Stimulated activated CD8-positive, alpha-beta memory T cell treated with anti-CD3 and anti-CD28 coated beads, Interleukin-12 subunit alpha, Interleukin-12 subunit beta, amount 100 ng/mL, for 24 hours (primary cell): ENCODE measurements around the gene ZNF341.

ENCODE experiments used
- DNase-seq: peaks from one replicate; pipeline ENCODE4 v3.0.0-alpha.2; 2020; ENCODE audit errors: extremely low read depth

ZNF341 gene

GRCh38 chr20:33796263-33796906 lies 64.6 kb downstream of the ZNF341 start:
- DNase-seq = no peak

GRCh38 chr20:33796907-33797544 lies 65.2 kb downstream of the ZNF341 start:
- no peak for DNase-seq

GRCh38 chr20:33798444-33798843 lies 66.6 kb downstream of the ZNF341 start:
- DNase-seq = no peak

- no peak for DNase-seq
Measured at GRCh38 chr20:33803921-33804337, 72.1 kb downstream of the ZNF341 start.

GRCh38 chr20:33808388-33808787 lies 76.6 kb downstream of the ZNF341 start:
- DNase-seq = no peak

GRCh38 chr20:33810259-33810658 lies 78.5 kb downstream of the ZNF341 start:
- DNase-seq = no peak

- peak; percentile 93 for DNase-seq
Measured at GRCh38 chr20:33810885-33811775, 79.3 kb downstream of the ZNF341 start, which contains the start of gene CHMP4B. Gene CHMP4B, plus strand, starts transcription at chr20:33811348. Its CDS starts 121 bp downstream, at chr20:33811469.

- DNase-seq = no peak
Measured at GRCh38 chr20:33811776-33812151, 80.0 kb downstream of the ZNF341 start.

- no peak for DNase-seq
Measured at GRCh38 chr20:33812152-33812849, 80.5 kb downstream of the ZNF341 start.

GRCh38 chr20:33812908-33813462 lies 81.2 kb downstream of the ZNF341 start:
- DNase-seq = no peak

- no peak for DNase-seq
Measured at GRCh38 chr20:33814238-33814712, 82.5 kb downstream of the ZNF341 start.

GRCh38 chr20:33815671-33816070 lies 83.9 kb downstream of the ZNF341 start:
- DNase-seq = no peak

GRCh38 chr20:33816191-33816590 lies 84.4 kb downstream of the ZNF341 start:
- no peak for DNase-seq

GRCh38 chr20:33817411-33817810 lies 85.6 kb downstream of the ZNF341 start:
- DNase-seq = no peak

- no peak for DNase-seq
Measured at GRCh38 chr20:33819456-33819855, 87.7 kb downstream of the ZNF341 start.

GRCh38 chr20:33820362-33820761 lies 88.6 kb downstream of the ZNF341 start:
- no peak for DNase-seq

- no peak for DNase-seq
Measured at GRCh38 chr20:33821270-33821836, 89.6 kb downstream of the ZNF341 start.

GRCh38 chr20:33822423-33822822 lies 90.6 kb downstream of the ZNF341 start:
- DNase-seq = no peak

GRCh38 chr20:33822991-33823390 lies 91.2 kb downstream of the ZNF341 start:
- DNase-seq = no peak

- DNase-seq = no peak
Measured at GRCh38 chr20:33824852-33825251, 93.1 kb downstream of the ZNF341 start.
